ELR (cell line): ENCODE results near the gene COL20A1.
"Not testable (repeated sequence)": the region's sequence is repeated elsewhere in the genome, so short reads cannot be mapped to it uniquely, and the experiment has no call there.

Experiments used
- DNase-seq: peaks from one replicate; pipeline ENCODE4 v3.0.0-alpha.2; 2015; ENCODE audit warnings: low read depth

The COL20A1 gene

DNA sequence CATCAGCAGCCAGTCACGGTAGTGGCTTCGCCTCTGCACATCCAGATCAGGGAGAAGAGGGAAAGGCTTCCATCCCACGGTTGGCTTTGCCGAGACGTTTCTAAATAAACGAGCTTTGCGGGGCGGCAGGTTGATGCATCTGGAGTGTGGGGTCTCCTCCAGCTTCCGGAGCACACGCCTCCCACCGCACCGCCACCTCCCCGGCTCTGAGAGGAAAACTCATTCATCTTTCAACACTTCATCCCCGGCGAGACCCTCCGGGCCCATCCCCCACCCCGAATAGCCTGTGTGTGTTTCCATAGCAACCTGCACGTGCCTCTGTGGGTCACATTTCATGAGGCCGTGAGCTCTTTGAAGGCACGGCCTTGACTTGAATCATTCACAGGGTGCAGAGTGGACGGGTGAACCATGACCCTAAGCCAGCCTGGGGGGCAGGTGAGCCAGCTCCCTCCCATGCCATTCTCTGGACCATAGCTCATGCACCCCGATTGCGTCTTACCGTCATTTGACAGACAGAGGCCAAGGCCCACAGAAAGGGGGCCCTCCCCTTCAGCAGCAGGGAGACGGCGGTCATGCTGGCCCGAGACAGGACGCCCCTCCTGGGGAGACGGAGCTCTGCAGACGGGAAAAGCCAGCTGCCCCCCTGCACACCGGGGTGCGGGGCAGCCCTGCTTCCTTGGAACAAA is 84.4 kb downstream of the COL20A1 start:
- no peak for DNase-seq

DNA sequence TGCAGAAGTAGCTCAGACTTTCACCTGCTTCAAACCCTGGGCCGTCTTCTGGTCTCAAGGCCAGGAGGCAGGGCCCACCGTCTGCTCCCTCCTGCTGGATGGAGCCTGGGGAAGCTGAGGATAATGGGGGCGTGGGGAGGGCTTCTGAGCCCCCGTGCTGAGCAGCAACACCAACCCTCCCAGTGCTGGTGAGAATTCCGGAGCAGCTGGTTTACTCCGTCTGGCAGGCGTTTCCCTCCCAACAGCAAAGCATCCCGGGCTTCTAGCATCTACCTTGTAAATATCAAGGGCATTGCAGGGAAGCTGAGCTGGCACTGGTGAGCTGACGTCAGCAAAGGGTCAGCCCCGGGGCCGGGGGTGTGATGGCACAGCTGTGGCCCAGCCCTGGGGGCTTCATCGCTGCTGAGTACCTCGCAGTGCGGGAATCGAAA is 85.0 kb downstream of the COL20A1 start:
- DNase-seq: no peak

DNA sequence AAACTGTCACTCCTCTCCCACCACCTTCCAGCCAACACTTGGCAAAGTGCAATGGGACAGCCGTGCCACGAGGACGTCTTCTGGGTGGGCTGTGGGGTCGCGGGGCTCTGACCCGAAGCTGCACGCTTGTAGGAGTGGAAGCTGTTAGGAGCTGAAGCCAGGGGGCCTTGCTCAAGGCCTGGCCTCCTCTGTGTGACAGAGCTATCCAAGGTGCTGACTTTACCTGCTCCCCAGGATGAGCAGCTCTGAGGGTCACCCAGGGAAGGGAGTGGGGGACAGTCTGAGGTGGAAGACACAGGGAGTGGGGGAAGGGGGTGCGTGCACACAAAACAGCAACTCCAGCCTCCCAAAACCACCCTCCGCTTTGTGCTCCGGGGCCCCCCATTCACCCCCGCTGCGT is 85.6 kb downstream of the COL20A1 start:
- DNase-seq: no peak

DNA sequence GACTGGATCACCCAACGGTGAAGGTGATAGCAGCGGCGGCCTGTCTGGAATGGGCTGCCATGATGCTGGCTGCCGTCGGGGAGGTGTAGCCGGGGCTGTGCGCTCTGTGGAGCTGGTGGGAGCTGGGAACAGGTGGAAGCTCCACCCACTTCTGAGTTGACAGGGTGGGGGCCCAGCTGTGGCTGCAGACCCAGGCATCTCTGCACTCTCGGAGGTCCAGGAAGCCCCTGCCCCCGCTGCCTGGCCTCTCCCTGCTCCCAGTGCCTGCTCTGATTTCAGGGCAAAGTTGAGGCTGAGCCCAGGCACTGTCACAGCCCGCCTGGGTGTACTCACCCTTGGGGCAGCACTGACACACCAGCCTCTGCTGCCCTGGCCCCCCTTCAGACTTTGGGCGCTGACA is 86.3 kb downstream of the COL20A1 start:
- no peak for DNase-seq

DNA sequence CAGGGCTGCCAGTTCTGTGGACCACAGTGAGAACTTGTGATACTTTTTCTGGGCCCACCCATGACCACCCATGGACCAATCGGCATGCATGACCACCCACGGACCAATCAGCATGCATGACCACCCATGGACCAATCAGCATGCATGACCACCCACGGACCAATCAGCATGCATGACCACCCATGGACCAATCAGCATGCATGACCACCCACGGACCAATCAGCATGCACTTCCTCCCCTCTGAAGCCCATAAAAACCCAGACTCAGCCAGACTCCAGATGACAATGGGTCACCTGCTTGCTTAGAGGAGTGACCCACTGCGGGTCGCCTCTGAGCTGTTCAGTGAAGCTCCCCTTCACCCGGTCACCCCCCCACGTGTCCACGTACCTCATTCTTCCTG is 86.9 kb downstream of the COL20A1 start:
- DNase-seq: not testable (repeated sequence)

DNA sequence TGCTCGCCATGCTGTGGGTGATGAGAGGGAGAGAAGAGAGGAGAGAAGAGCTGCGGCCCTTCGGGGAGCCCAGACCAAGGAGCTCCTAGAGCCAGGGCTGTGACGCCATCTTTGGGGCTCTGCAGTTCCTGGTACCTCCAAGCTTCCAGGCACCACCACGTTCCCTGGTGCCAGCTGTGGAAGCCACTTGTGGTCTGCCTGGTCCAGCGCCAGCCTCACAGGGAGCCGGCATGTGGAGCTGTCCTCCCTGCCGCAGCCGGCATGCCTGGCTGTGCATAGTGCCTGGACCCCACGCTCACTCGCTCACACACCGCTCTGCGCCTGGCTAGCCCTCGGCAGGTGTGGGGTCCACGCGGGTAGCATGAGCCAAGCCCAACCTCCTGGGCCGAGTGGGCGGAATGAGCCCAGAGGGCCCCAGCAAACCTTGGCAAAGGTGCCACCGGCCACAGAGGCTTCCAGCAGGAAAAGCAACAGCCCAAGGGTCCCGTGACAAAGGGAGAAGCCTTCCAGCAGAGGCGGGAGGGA is 87.4 kb downstream of the COL20A1 start:
- no peak for DNase-seq

DNA sequence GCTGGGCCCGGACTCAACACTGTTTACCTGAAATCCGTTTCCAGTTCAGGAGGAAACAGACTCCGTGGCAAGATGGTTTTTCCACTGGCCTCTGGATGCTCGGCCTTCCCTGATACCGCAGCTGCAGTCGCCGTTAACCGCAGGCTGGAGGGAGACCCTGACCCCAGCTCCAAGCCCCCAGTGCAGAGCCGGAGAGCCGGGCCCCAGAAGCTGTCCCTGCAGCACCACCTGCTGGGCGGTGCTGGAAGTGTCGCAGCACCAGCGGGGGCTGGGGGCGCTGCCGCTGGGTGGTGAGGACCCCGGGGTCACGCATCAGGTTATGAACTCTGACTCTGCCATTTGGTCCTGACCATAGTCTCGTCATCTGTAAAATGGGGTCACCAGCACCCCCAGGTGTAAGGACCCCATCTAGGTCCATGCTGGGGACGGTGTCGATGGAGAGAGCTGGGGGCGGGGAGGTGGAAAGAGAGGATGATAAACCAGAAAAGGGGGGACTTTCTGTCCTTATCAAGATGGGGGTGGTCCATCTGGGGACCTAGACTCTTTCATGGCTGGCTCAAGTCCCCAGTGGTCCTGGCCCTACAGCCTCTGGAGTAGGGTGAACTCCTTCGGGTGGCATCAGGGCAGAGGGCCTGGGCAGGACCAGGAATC is 88.9 kb downstream of the COL20A1 start:
- no peak for DNase-seq

DNA sequence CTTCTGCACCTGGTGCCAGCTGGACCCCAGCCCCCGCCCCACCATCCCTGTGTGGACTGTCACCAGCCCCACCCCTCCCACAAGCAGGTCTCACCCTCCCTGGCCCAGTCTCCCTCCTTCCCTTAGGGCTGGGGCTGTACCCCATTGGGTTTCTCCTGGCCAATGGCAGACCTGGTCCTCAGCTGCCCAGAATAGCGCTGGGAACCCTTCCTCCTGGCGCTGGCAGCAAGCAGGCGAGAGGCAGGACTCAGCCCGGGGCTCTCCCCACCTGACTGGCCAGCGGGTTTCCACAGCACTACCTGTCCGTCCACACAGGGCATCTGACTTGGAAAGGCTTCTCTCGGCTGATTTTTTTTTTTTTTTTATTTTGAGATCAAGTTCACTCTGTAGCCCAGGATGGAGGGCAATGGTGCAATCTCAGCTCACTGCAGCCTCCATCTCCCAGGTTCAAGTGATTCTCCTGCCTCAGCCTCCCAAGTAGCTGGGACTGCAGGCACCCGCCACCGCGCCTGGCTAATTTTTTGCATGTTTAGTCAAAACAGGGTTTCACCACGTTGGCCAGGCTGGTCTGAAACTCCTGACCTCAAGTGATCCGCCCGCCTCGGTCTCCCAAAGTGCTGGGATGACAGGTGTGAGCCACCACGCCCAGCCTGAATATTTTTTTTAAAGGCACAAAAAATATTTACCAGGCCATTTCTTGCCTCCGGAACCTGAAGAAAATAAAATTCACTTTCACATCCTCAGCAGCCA is 89.7 kb downstream of the COL20A1 start:
- no peak for DNase-seq

DNA sequence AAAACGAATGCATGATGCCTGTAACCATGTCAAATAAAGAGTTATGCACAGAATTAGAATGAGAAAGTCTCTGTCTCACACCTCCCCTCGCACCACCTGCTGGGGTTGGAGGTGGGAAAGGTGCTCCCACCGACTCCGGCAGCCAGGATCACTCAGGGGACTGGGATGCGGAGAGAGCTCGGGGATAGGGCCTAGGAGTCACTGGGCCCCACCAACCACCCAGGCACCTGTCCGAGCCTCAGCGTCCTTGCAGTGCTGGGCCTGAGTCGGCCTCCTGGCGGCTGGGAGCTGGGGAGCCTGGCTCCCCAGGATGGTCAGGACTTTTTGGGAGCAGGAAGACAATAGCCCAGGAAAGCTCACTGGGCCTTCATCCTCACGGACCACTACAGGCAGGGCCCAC is 90.6 kb downstream of the COL20A1 start:
- DNase-seq: no peak

DNA sequence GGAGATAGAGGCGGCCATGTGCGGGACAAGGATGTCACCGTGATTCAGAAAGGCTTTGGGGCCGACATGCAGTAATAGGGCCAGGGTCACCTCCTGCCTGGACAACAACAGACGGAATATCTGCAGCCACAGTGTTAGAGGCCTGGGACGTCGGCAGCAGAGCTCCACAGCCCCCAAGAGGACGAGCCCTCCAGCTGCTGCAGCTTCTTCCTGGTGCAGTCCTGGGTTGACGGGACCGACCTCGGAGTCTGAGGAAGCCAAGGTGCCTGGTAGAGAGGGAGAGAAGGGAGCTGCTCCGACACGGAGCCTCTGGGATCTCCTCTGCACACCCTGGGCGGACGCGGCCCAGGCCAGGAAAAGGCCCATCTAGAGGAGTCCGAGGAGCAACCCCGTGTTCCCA is 91.3 kb downstream of the COL20A1 start:
- DNase-seq: no peak
